ENCODE results near the gene CGB5.
"Not testable (repeated sequence)": the region's sequence is repeated elsewhere in the genome, so short reads cannot be mapped to it uniquely, and the experiment has no call there.

- not testable (repeated sequence) for TF ChIP-seq CTCF, POLR2A, POLR2AphosphoS5 (IDR thresholded peaks at IDR 0.05)
Observed at GRCh38 chr19:49038557-49039276, 4.9 kb upstream of the CGB5 start.

All from breast epithelium (tissue), 3 donors.